Testis (tissue), 3 donors: ENCODE results near the gene LCLAT1. TPM values are rescaled to one million over a fixed set of nuclear protein-coding genes. Genes with fewer than 3 reads are reported as not detected.

Experiments
- DNase-seq: peaks from one replicate; pipeline ENCODE4 v3.0.0-alpha.2; 2019
- H3K27ac ChIP-seq, 2 donors: fragments of 200-600 bp; sonication (generic); one replicate each; pipeline ENCODE4 v1.5.1; 2019
- H3K27me3 ChIP-seq: fragments of 200-600 bp; sonication (generic); one replicate; pipeline ENCODE4 v1.5.1; 2019
- H3K36me3 ChIP-seq: fragments of 200-600 bp; sonication (generic); one replicate; pipeline ENCODE4 v1.5.1; 2017; ENCODE audit warnings: low read depth; ENCODE audit errors: missing control alignments
- H3K4me1 ChIP-seq: fragments of 200-600 bp; sonication (generic); one replicate; pipeline ENCODE4 v1.5.1; 2019
- H3K4me3 ChIP-seq, 2 donors: fragments of 200-600 bp; sonication (generic); one replicate each; pipeline ENCODE4 v1.5.1; 2017 to 2019
- H3K9me3 ChIP-seq: fragments of 200-600 bp; sonication (generic); one replicate; pipeline ENCODE4 v1.5.1; 2017
- POLR2A ChIP-seq: fragments of 450-650 bp; IDR thresholded peaks from one replicate; pipeline ENCODE4 v1.6.1; 2017; ENCODE audit warnings: antibody characterized with exemption, mild to moderate bottlenecking, moderate library complexity
- WGBS, 2 donors: methylation state at CpG; one replicate each; pipeline ENCODE4 v1.1.5; 2018; 5-methylcytosine and 5-hydroxymethylcytosine counted together
- intact Hi-C: fragments of 100-400 bp; cut with DNase I; formaldehyde crosslinking; loops from one replicate; pipeline ENCODE4 v1.15.1; 2023; ENCODE audit warnings: low total_unique reads
- polyA plus RNA-seq: library from polyadenylated mRNA; stranded (reverse); fragments of 350-450 nt; fragmentation: Illumina TruSeq; extraction: RNeasy Lipid Tissue Mini Kit (QIAGEN cat#74804); gene quantifications from one replicate; pipeline ENCODE4 v1.2.3, GENCODE V29; 2014; ENCODE audit warnings: low read depth, low replicate concordance; ENCODE audit not compliant: insufficient read depth
- total RNA-seq, 2 donors: library from RNA; depleted of rRNA; stranded (reverse); fragments of >200 nt; gene quantifications; one replicate each; pipeline ENCODE4 v1.2.3, GENCODE V29; 2016
- TF ChIP-seq, protein P1 (sequence below), 3 experiments: fragments of 450-650 bp in 2 of 3; fragments of 200-600 bp in 1 of 3; sonication (generic) in 1 of 3; IDR thresholded peaks; one replicate each; pipeline ENCODE4 v1.5.1; 2016 to 2019; ENCODE audit warnings: antibody characterized with exemption in 3 of 3, mild to moderate bottlenecking in 2 of 3, moderate library complexity in 1 of 3

LCLAT1 gene
- total and polyA plus RNA-seq, 3 donors from 2014 or later = 11.1 to 39.4 (median 34.9) TPM

DNA sequence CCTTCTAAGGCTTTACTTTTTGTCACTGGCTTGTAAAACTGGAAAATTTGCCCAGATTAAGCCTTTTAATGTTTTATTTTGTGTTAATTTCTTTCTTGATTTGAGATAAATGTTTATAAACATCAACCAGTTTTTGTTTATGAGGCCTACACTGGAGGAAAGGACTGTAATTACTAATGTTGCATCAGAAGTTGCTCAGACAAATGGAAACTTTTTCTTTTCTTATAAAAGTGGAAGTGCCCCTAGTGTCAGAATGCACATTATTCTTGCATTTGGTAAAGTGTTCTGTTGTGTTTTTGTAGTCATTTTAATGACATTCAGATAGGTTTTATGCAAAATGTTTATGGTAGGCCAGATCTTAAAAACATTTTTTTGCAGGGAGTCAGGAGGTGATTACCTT, 25.3 kb downstream of the LCLAT1 start:
- no peak for TF ChIP-seq POLR2A
- TF ChIP-seq, protein P1, sequence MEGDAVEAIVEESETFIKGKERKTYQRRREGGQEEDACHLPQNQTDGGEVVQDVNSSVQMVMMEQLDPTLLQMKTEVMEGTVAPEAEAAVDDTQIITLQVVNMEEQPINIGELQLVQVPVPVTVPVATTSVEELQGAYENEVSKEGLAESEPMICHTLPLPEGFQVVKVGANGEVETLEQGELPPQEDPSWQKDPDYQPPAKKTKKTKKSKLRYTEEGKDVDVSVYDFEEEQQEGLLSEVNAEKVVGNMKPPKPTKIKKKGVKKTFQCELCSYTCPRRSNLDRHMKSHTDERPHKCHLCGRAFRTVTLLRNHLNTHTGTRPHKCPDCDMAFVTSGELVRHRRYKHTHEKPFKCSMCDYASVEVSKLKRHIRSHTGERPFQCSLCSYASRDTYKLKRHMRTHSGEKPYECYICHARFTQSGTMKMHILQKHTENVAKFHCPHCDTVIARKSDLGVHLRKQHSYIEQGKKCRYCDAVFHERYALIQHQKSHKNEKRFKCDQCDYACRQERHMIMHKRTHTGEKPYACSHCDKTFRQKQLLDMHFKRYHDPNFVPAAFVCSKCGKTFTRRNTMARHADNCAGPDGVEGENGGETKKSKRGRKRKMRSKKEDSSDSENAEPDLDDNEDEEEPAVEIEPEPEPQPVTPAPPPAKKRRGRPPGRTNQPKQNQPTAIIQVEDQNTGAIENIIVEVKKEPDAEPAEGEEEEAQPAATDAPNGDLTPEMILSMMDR (IDR thresholded peaks at IDR 0.05) = no peak
- Histone ChIP-seq H3K36me3 (no peaks in the 10 kb centered on the region), H3K4me1 (no peaks in the 10 kb centered on the region), H3K27ac (no peak overlapping the region), H3K9me3 (no peaks in the 10 kb centered on the region), H3K4me3 (no peak overlapping the region), H3K27me3 (no peaks in the 10 kb centered on the region)
- intact Hi-C loops = no loop called here
- DNase-seq = no peak

GRCh38 chr2:30475542-30475941, 28.5 kb downstream of the LCLAT1 start:
- no peaks in the 10 kb centered on the region for H3K36me3 ChIP-seq
- H3K9me3 ChIP-seq = no peaks in the 10 kb centered on the region
- H3K27me3 ChIP-seq = no peaks in the 10 kb centered on the region
- TF ChIP-seq, protein P1 (IDR thresholded peaks at IDR 0.05) = no peak
- TF ChIP-seq POLR2A = no peak
- no peak for DNase-seq
- H3K4me1 ChIP-seq = no peaks in the 10 kb centered on the region
- no peak overlapping the region for H3K27ac ChIP-seq
- intact Hi-C loops = no loop called here
- H3K4me3 ChIP-seq = no peak overlapping the region

DNA sequence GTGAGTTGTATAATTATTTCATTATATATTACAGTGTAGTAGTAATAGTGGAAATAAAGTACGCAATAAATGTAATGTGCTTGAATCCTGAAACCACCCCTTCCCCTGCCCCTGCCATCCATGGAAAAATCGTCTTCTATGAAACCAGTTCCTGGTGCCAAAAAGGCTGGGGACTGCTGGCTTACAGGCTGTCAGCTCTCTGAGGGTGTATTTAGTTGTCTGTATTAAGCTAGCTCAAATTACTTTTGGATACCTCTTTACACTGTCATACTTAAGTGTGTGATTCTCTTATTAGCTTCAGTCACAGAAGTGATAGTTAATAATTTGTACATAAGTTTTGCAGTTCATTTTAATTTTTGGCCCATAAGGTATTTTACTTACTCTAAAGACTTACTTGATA, 29.6 kb downstream of the LCLAT1 start:
- intact Hi-C loops = no loop called here
- WGBS, 2 donors = 81 to 98% methylated on average over 2 of the region's 2 CpGs
- H3K36me3 ChIP-seq = no peaks in the 10 kb centered on the region
- no peaks in the 10 kb centered on the region for H3K4me1 ChIP-seq
- DNase-seq = no peak
- no peak overlapping the region for H3K27ac ChIP-seq
- H3K9me3 ChIP-seq = no peaks in the 10 kb centered on the region
- H3K27me3 ChIP-seq = no peaks in the 10 kb centered on the region
- no peak for TF ChIP-seq POLR2A
- TF ChIP-seq, protein P1 (IDR thresholded peaks at IDR 0.05) = no peak
- no peak overlapping the region for H3K4me3 ChIP-seq

DNA sequence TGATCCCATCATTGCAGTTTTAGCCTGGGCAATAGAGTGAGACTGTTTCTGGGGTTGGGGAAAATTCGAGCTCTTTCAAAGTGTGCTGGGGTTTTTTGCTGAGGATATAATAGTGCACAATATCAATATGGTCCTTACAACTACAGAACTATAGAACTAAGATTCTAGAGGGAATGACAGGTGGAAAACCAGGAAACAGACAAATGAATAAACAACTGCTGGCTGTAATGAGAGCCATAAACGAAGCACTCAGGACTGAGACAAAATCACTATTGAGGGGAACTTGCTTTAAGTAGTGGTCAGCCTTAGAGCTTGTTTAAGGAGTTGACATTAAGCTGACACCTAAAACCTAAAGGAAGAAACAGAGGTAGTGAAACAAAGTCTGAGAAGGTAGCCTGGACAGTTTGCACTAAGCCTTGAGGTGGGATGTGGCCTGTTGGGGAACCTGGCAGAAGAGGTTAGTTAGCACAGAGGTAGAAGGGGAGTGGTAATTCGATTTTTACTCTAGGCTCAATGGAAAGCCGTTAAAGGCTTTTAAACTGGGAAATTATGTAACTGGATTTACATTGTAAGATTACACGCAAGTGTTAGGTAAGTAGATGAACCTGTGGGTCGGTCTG, 33.8 kb downstream of the LCLAT1 start:
- H3K27me3 ChIP-seq = no peaks in the 10 kb centered on the region
- TF ChIP-seq, protein P1 (IDR thresholded peaks at IDR 0.05) = no peak
- no peak for TF ChIP-seq POLR2A
- DNase-seq = no peak
- no peak overlapping the region for H3K27ac ChIP-seq
- WGBS, 2 donors = 88 to 91% methylated on average over 6 of the region's 6 CpGs
- H3K36me3 ChIP-seq = no peaks in the 10 kb centered on the region
- no peaks in the 10 kb centered on the region for H3K9me3 ChIP-seq
- intact Hi-C loops = no loop called here
- H3K4me3 ChIP-seq = no peak overlapping the region
- H3K4me1 ChIP-seq = no peaks in the 10 kb centered on the region

- DNase-seq = no peak
- WGBS, 2 donors = 85 to 92% methylated on average over 3 of the region's 3 CpGs
- no peak overlapping the region for H3K4me3 ChIP-seq
- intact Hi-C loops = no loop called here
- H3K36me3 ChIP-seq = no peaks in the 10 kb centered on the region
- H3K27me3 ChIP-seq = no peaks in the 10 kb centered on the region
- no peaks in the 10 kb centered on the region for H3K4me1 ChIP-seq
- H3K27ac ChIP-seq = no peak overlapping the region
- TF ChIP-seq, protein P1 (IDR thresholded peaks at IDR 0.05) = no peak
- no peak for TF ChIP-seq POLR2A
- no peaks in the 10 kb centered on the region for H3K9me3 ChIP-seq
Measured at GRCh38 chr2:30481323-30481800, 34.3 kb downstream of the LCLAT1 start.
